LHCN-M2 (cell line): ENCODE data around the gene ODC1. TPM values are rescaled to one million over a fixed set of nuclear protein-coding genes. Genes with fewer than 3 reads are reported as not detected.

Experiments used
- DNase-seq: peaks from one replicate; pipeline ENCODE4 v3.0.0-alpha.2; 2012; ENCODE audit warnings: low read depth
- total RNA-seq: library from RNA; depleted of rRNA; stranded (reverse); fragments of >200 nt; gene quantifications from 2 replicates; pipeline ENCODE4 v1.2.3, GENCODE V29; 2014; rRNA removed

ODC1 gene
- total RNA-seq, 1 experiment from 2014 or later = 213 TPM

GRCh38 chr2:10402062-10402585 is 46.0 kb downstream of the ODC1 start:
- peak; percentile 25 for DNase-seq

- DNase-seq = no peak
Observed at GRCh38 chr2:10400978-10401951, 46.9 kb downstream of the ODC1 start.

GRCh38 chr2:10400568-10400977 is 47.6 kb downstream of the ODC1 start:
- peak; percentile 41 for DNase-seq

GRCh38 chr2:10400002-10400401 is 48.1 kb downstream of the ODC1 start:
- no peak for DNase-seq

- DNase-seq = no peak
Observed at GRCh38 chr2:10399358-10399757, 48.8 kb downstream of the ODC1 start.

- DNase-seq = no peak
Observed at GRCh38 chr2:10398496-10398895, 49.6 kb downstream of the ODC1 start.

GRCh38 chr2:10397878-10398277 is 50.2 kb downstream of the ODC1 start:
- DNase-seq = no peak

GRCh38 chr2:10397297-10397875 is 50.7 kb downstream of the ODC1 start:
- DNase-seq = no peak

- no peak for DNase-seq
Observed at GRCh38 chr2:10396464-10396863, 51.7 kb downstream of the ODC1 start.

- no peak for DNase-seq
Observed at GRCh38 chr2:10395893-10396292, 52.2 kb downstream of the ODC1 start.

- DNase-seq = no peak
Observed at GRCh38 chr2:10393640-10393982, 54.5 kb downstream of the ODC1 start.

GRCh38 chr2:10392951-10393639 is 55.0 kb downstream of the ODC1 start:
- DNase-seq = no peak

GRCh38 chr2:10392548-10392947 is 55.6 kb downstream of the ODC1 start:
- DNase-seq = no peak

- no peak for DNase-seq
Observed at GRCh38 chr2:10392100-10392499, 56.0 kb downstream of the ODC1 start.

- peak; percentile 30 for DNase-seq
Observed at GRCh38 chr2:10390369-10390801, 57.7 kb downstream of the ODC1 start.

Other genes starting within 250 kb of the ODC1 start
- gene HPCAL1, start 145.4 kb downstream of the ODC1 start, total RNA-seq = 241 and 280 TPM in 2 replicates
- 40.5 and 43.4 TPM in 2 replicates for gene NOL10, start 241.6 kb upstream of the ODC1 start, total RNA-seq